GM12864 (cell line): ENCODE results near the gene NLRC4.

Experiments
- DNase-seq: peaks from one replicate; pipeline ENCODE4 v3.0.0-alpha.2; 2011; ENCODE audit warnings: low read depth
- H3K4me3 ChIP-seq: 2 replicates; pipeline ENCODE4 v1.5.1; 2011; ENCODE audit warnings: mild to moderate bottlenecking, low read depth, low read length, control low read depth
- CTCF ChIP-seq: IDR thresholded peaks from 2 replicates; pipeline ENCODE4 v1.5.1; 2011; ENCODE audit warnings: low read depth, mild to moderate bottlenecking, moderate library complexity, low read length, control low read depth, inconsistent platforms; ENCODE audit errors: missing control alignments

Gene NLRC4

GRCh38 chr2:32271063-32271462, 6.4 kb upstream of the NLRC4 start:
- TF ChIP-seq CTCF, result no peak
- no peak for DNase-seq
- no peak overlapping the region for H3K4me3 ChIP-seq

GRCh38 chr2:32262105-32262504, 2.6 kb downstream of the NLRC4 start:
- no peak for DNase-seq
- no peak for TF ChIP-seq CTCF
- H3K4me3 ChIP-seq, result no peak overlapping the region

- no peak for DNase-seq
- H3K4me3 ChIP-seq, result no peak overlapping the region
- no peak for TF ChIP-seq CTCF
Measured at GRCh38 chr2:32260376-32260775, 4.3 kb downstream of the NLRC4 start.

- no peak for TF ChIP-seq CTCF
- DNase-seq, result no peak
- no peak overlapping the region for H3K4me3 ChIP-seq
Measured at GRCh38 chr2:32258242-32258641, 6.4 kb downstream of the NLRC4 start.

DNA sequence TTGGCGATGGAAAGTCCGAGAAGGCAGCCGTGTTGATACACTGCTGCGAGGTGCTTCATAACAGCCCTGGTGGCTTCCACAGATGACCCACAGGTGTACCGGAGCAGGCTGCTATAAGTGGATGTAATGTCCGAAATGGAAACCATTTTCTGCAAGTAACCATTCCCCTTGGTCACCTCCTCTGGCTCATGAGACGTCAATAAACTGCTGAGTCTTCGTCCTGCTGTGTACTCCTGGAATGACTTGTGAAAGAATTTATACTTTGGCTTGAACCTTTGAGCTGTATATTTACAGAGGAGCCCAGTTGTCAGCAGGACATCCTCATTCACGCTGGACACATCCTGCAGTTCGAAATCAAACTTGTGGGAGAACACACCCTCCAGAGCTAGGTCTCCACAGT, 14.4 kb downstream of the NLRC4 start:
- no peak for DNase-seq
- TF ChIP-seq CTCF, result no peak

DNA sequence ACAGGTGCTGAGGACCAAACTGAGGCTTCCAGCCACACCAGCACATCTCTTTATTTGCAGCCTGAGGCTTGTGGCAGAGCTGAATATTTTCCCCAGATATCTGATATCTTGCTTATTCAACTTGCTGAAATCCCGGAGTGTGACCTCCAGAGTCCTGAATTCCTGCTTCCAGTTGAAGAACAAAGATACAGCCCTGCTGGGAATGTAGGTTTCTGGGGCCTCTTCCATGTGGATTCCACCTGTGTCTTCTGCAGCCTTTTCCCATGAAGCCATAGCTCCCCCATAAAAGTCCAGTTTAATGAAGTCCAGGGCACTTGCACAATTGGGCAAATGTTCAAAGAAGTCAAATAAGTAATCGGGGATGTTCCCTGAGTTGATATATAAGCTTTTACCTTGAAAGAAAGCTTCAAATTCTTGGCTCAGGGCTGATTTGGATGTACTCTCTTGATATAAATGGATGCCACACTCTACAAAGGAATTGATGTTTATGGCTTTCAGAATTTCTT, 14.9 kb downstream of the NLRC4 start:
- H3K4me3 ChIP-seq, result no peak overlapping the region
- TF ChIP-seq CTCF, result no peak
- DNase-seq, result no peak

More for the DNA sequence above, 14.4 kb downstream of the NLRC4 start:
- H3K4me3 ChIP-seq, result no peak overlapping the region

GRCh38 chr2:32248299-32248698, 16.4 kb downstream of the NLRC4 start:
- no peak overlapping the region for H3K4me3 ChIP-seq
- TF ChIP-seq CTCF, result no peak
- no peak for DNase-seq
